RKO (cell line): Measurements from ENCODE around the gene MBD5.

Experiments used
- DNase-seq: peaks from one replicate; pipeline ENCODE4 v3.0.0-alpha.2; 2016; ENCODE audit warnings: low spot score

The MBD5 gene

DNA sequence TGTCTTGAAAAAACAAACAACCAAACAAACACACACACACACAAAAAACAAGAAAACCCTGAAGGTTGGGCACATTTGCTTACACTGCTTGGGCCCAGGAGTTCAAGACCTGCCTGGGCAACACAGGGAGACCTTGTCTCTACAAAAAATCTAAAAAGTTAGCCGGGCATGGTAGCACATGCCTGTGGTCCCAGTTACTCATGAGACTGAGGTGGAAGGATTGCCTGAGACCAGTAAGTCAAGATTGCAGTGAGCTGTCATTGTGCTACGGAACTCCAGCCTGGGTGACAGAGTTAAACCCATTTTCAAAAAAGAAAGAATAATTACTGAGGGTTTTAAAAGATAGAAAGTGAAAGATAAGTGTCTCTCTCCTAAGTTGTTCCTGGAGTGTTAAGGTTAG, 103.4 kb downstream of the MBD5 start:
- DNase-seq, result no peak

DNA sequence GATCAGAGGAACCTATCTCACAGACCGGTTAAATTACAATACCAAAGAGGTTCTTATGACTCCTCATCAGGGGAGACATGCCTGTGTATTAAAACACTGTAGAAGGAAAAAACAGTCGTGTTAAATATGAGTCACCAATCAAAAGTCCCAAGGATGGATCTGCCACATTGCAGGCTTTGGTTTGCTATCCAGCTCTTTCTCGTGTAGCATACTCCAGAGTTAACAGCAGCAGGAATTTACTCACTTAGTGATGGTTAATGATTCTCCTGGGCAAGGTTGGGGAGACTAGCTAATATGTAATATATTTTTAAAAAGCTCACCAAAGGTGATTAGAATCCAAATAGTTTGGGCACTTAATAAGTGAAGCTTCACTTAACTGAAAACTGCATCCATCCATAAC, 109.7 kb downstream of the MBD5 start:
- no peak for DNase-seq

DNA sequence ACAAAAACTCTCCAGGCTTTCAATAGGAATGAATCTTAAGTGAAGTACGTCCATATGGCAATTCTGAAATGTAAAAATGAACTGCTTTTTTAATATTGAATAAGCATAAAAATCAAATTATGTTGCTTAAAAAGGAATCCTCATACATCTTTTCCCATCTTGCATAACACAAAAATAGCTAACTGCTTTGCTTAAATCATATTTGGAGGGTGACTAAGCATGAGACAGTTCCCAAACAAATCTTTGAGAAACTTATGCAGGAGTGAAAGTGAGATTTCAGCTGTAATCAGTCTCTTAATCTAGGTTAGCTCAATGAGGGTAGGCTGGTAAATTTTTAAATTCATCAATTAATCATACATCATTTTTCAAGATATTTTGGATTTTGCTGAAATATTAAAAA, 111.5 kb downstream of the MBD5 start:
- peak; percentile 40 for DNase-seq

DNA sequence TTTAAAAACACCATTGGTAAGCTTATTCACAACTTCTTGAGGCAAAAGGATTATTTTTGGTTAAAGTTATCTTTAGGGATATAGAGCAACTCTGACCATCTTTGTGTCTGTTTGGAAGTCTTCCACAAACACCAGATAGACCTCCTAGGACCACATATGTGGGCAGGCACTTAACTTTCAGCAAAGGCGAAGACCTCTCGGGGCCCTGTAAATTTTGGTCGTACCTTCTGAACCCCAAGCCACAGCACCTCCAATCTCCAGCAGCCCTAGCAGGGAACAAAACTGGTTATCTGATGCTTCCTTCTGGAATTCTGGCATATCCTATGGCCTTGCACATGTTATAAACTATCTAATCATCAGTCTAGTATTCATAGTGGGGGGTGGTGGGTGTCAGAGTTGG, 114.8 kb downstream of the MBD5 start:
- no peak for DNase-seq

DNA sequence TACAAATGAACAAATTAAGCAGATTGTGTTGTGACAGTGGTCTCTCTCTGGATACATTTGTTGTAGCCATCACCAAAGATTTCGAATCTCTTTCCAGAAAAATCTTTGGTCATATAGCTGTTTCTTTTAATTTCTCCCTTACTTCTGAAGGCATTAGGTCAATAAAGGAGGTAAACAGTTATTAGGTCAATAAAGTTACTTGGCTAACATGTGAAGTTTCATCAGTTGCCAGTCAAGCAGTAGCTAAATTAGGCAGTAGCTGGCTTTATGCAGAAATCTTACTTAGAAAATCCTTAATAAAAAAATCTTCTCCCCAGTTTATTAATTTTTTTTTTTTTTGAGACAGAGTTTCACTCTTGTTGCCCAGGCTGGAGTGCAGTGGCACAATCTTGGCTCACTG, 115.5 kb downstream of the MBD5 start:
- DNase-seq, result no peak

DNA sequence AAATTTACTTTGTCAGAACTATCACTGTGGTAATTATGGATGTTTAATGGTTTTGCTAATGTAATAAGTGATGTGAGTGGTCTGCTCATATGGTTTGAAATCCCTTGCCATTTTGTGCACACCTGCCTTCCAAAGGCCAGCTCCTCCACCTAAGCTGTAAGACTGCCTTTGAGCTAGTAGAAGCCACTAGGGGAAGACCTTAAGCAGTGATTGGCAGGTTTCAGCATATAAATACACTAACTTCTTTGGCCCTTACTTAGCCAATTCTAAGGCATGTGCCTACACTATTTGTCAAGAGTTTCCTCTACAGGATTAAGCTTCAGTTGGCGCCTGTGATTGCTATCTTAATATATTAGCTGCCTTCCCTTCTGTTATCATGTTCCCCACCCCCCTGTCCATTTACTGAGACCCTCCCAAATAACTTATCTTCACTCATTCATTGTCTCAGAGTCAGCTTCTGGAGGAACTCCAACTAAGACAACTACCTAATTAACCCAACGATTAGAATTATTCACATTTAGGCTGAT, 141.1 kb downstream of the MBD5 start:
- DNase-seq, result no peak

DNA sequence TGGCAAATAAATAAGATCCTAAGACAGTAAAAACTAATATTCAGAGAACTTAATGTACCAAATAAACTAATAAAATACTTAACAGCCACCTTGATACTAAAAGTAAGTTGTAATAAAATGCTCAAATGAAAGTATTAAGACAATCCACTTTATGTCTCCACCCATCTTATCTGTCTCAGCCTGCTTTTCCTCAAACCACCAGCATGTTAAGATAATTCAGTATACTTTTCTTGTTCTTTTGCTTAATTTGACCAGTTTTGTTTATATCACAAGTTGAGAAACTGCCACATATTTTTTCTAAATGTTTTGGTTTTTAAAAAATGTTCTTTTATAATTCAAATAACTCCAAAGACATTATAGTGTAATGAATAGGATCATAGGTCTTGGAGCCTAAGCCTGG, 142.0 kb downstream of the MBD5 start:
- no peak for DNase-seq

DNA sequence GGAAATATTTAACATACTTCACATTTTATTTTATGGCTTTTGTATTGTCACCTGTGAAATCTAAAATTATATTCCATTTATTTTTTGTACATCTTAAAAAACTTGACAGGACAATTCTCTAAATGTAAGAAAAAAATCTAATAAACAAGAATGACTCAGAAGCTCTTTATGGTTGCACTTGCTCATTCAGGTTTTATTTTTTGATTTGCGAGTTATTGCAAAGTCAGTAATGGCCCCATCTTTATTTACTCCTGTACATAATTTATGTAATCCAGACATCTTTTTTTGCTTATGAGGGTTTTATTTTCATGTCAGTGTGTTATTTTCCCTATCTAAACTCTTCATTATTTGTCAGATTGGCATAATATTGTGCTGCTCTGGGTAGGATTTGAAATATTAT, 145.1 kb downstream of the MBD5 start:
- DNase-seq, result no peak

DNA sequence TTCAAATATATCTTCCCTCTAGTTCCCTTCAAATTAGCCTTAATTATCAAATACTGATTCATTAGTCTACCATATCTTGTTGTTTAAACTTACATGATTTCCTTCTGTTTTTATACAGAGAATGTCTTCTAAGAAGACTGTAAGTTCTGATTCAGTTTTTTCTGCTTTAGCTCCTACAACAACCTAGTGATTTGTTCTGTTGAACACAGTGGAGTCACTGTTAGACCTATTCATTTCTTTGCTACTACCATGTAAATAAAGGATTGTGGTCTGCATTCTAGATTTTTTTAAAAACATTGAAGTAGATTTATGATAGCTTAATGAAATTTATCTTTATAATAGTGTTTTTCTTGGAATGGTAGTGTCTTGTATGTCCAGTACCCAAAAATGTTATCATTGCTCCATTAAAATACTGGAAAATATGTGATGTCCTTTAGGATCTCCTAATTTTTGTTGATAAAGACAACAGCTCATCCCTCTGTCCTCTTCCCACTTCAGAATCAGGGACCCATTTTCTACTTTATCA, 146.4 kb downstream of the MBD5 start:
- no peak for DNase-seq

DNA sequence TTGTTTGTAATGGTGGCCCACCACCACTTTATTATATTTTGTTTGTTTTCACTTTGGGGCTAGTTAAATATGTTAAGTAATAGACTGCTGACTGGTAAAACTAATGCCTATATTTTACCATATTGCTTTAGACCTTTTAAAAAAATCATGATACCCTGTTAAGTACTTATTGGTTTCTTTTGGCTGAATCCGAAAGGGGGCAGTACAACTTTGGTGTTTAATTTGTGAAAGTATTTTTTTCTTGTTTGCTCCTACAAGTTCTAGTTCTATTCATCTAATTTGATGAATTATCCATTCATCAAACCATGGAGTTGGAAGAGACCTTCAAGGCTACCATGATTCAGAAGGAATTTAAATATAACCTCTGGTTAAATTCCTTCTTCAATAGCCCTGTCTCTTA, 147.0 kb downstream of the MBD5 start:
- DNase-seq, result no peak

DNA sequence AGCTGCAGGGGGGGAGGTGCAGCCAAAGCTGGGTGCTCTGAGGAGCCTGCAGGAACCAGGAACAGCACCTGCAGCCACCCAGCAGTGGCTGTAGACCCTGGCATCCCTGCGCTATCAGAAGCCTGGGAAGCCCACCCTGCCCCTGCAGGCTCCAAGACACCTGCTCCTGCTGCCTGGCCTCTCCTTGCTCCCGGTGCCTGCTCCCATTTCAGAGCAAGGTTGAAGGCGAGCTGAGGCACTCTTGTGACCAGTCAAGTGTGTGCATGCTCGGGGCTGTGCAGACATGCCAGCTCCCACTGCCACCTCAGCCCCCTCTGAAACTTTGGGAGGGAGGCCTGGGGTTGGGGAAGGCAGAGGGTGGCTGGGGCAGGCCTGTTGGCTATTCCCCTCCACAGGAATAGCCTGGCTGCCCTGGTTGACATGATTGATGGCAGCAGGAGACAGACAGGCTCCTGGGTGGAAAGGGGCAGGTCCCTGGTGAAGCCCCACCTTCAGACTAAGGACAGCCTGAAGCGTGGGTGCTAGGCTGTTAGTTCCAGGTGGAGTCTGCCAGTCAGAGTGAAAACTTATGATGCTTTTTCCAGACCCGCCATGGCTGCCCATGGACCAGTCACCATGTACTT, 151.4 kb downstream of the MBD5 start:
- no peak for DNase-seq

DNA sequence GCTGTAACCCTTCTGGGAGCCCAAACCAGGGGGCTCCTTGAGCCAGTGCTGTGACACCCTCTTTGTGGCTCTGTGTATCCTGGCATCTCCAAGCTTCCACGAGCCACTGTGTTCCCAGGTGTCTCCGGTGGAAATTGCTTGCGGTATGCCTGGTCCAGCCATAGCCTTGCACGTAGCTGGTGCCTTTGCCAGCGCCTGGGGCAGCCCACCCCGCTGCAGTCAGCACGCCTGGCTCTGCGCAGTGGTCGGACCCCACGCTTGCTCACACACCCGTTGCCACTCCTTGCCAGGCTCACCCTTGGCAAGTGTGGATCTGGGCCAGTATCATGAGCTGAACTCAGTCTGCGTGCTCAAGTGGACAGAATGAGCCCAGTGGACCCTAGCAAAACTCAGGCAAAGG, 152.3 kb downstream of the MBD5 start:
- DNase-seq, result no peak

DNA sequence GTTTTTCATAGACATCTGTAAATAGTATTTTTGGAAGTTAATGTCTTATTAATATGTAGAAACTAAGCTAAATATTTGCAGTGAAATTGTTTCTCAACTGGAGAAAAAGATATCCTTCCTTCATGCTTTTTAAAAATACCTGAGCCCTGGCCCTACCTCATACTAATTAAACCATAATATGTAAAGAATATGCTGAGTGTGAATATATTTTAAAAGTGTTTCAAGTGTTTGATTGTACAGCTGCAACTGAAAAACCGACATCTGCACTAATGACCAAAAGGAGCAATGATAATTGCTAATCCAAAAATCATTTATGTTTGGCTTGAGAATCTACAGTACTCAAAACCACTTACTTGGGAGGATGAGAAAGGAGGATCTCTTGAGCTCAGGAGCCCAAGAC, 156.7 kb downstream of the MBD5 start:
- no peak for DNase-seq

DNA sequence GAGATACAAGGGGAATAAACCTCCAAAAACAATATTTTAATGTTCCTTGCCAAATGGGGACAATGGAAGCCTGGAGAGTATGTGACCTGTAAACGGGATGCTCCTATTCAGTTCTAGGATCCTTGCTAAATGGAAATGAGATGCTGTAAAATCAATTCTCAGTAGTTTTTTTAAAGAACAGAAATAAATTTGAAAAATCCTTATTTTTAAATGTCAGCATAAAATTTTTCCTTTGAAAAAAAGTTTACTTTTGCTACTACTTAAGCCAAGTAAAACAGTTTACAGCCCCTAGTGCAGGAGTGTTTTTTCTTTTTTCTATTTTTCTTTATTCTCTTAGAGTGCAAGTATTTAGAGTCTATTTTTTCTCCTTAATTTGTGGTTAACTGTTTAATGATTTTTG, 158.8 kb downstream of the MBD5 start:
- no peak for DNase-seq

DNA sequence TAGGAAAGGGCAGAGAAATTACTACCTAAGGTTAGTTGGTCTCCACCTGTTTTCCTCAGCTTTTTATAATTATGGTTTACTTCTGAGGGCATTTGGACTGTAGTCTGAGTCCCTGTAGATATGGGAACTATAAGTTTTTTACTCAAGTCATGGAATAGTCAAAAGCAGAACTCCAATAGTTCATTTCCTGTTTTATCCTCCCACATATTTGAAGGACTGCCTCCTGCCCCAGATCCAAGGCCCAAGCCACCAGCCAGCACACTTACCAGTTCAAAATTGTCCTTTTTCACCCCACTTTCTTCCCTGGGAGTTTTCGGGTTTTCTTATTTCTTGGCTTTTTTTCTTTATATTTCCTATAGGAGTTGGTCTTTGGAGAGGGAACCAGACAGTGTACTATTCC, 164.1 kb downstream of the MBD5 start:
- no peak for DNase-seq

DNA sequence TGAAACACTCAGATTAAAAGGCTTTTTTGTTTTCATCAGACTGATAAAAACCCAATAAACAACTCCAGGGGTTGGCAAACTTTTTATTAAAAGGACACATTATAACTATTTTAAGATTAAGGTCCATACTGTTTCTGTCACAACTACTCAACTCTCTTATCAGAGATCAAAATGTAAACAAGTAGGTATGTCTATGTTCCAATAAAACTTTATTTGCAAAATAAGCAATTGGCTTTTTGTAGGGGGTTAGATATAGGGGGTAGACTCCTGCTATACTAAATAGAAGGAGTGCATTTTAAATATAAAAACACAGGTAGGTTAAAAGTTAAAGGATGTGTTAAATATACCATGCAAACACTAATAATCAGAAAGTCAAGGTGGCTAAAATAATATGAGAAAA, 174.0 kb downstream of the MBD5 start:
- DNase-seq, result no peak

DNA sequence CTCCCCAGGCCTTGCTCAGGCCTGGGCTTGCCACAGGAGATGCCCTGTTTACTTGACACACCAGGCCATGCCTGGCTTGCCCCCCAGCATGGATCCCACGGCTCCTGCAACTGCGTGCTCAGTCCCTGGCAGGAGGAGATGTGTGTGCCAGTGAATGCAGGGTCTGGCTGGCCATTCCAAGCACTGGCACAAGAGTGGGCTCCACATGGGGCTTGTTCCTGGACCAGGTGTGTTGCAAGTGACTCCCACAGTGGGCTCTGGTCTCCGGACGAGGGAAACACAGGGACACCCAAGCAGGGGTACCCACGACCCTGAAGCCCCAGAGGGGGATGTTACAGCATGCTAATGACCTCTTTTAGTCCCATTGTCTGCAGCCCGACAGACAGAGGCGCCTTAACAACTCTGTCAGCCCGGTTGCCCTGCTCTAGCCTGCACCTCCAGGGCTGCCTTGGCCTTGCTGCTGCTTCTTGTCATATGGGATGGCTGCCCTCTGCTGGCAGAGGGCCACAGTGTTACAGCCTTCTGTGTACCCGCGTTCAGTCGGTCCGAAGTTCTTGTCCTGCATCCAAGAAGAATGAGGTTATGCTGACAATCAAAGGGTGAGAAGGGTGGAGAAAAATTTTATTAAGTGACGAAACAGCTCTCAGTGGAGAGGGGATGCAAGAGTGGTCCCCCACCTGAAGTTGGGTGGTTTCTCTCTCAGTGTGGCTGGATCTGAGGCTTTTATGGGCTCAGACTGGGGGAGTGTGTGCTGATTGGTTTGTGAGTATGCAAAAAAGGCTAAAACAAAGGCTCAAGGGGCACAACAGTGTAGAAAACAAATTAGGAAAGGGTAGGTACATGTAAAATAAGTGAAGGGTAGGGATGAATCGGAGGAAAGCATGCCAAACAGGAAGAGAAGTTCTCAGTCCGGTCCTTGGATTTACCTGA, 180.4 kb downstream of the MBD5 start:
- DNase-seq, result peak; percentile 47

DNA sequence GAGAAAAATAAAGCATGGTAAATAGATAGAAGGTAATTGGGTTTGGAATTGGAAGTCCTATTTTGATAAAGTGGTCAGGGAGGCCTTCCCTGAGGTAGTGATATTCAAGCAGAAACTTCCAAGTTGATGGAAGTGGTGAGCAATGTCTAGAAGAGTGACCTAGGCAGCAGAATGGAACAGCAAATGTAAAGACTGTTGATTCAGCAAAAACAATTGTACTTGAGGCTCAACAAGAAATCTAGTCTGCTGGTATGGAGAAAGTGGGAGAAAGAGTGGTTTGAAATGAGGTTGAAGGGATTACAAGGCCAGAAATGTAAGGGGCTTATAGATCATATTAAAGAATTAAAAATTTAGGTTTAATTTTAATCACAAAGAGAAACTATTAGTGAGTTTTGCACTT, 181.3 kb downstream of the MBD5 start:
- DNase-seq, result no peak

DNA sequence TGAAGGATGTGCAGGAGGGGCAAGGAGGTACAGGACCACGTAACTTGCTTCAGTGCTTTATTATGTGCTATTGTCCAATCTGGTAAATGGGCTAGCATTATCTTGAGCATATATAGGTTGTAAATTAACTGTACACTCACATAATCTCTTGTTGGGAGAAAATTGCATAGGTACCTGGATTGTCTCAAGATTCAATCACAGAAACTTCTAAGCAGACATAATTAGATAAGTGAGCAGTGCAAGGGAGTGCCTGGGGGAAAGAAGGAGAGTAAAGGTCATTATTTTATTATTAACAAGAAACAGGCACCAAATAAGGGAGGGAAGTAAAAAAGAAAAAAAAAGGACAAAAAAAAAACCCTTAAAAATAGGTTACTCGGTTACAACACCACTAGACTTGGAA, 186.2 kb downstream of the MBD5 start:
- no peak for DNase-seq

DNA sequence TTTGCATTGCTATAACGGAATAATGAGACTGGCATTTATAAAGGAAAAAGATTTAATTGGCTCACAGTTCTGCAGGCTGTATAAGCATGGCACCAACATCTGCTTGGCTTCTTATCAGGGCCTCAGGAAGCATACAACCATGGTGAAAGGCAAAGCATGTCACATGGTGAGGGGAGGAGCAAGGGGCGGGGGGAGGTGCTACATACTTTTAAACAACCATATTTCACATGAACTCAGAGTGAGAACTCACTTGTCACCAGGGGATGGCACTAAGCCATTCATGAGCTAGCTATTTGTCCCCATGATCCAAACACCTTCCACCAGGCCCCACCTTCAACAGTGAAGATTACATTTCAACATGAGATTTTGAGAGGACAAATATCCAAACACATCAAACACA, 188.7 kb downstream of the MBD5 start:
- peak; percentile 52 for DNase-seq

DNA sequence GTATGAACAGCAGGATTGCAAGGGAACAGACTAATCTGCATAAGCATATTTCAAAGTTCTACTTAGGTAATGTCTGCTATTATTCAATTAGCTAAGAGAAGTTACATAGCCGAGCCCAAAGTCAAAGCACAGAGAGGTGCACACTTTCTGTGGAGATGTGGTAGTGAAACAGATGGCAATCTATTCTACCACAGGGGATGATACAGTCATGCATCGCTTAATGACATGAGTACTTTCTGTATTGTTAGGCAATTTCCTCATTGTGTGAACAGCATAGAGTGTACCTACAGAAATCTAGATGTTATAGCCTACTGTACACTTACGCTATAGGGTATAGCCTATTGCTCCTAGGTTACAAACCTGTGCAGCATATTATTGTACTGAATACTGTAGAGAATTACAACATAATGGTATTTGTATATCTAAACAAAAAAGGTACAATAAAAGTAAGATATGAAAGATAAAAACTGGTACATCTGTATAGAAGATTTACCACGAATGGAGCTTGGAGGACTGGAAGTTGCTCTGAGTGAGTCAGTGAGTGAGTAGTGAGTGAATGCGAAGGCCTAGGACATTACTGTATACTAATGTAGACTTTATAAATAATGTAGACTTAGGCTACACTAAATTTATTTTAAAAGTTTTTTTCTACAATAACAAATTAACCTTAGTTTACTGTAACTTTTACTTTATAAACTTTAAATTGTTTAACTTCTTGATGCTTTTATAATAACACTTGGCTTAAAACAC, 197.6 kb downstream of the MBD5 start:
- DNase-seq, result no peak

DNA sequence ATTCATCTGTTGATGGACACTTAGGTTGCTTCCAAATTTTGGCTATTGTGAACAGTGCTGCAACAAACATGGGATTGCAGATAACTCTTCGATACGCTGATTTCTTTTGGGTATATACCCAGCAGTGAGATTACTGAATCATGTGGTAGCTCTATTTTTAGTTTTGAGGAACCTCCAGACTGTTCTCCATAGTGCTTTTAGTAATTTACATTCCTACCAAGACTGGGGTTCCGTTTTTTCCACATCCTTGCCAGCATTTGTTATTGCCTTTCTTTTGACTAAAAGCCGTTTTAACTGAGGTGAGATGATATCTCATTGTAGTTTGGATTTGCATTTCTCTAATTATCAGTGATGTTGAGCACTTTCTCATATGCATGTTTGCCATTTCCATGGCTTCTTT, 200.3 kb downstream of the MBD5 start:
- DNase-seq, result no peak

DNA sequence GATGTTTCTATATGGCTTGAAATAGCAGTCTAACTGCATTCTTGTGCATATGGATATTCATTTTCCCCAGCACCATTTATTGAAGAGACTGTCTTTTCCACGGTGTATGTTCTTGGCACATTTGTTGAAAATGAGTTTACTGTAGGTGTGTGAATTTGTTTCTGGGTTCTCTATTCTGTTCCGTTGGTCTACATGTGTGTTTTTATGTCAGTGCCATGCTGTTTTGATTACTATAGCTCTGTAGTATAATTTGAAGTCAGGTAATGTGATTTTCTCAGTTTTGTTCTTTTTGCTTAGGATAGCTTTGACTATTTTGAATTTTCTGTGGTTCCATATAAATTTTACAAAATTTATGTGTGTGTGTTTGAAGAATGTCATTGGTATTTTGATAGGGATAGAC, 201.0 kb downstream of the MBD5 start:
- DNase-seq, result no peak
